HG03060 (cell line): Measurements from ENCODE around the gene TSPOAP1.

Experiments used
- ATAC-seq: cut with Tn5 transposase; IDR thresholded peaks from one replicate; pipeline ENCODE4 v1.9.1; 2021; ENCODE audit warnings: low read depth, moderate number of reproducible peaks; ENCODE audit not compliant: unreplicated experiment

The TSPOAP1 gene

DNA sequence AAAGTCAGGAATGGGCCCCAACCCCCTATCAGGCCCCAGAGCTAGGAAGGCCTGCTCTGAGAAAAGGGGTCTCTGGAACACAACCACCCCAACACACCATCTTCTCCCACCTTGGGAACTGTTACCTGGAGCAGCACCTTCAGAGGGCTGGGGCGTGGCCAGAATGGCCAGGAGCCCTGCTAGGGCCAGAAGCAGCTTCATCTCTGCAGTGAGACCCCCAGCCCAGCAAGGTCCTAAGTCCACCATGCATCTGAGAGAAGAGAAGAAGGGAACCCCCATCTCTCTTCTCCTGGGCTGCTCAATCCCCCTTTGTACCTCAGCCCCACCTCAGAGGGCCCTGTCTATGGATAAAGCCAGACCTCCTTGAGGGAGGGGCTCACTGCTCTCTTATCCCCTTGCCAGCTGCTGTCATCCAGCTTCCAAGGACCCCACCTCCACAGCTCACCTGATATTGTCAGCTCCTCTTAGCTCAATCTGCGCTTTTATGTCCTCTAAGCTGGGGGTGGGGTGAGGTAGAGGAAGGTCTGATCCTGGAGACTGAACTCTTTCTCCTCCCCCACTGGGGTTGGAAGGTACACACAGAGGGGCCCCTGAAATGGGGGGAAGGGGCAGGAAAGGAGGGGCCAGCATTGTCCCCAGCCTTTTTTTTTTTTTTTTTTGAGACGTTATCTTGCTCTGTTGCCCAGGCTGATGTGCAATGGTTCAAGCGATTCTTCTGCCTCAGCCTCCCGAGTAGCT, 47.9 kb downstream of the TSPOAP1 start, which contains the start of gene MPO:
TSS of gene MPO (minus strand) at position 456 of the 738 bp plus-strand sequence. CDS start at position 279, 177 bp downstream.
- ATAC-seq = no peak

DNA sequence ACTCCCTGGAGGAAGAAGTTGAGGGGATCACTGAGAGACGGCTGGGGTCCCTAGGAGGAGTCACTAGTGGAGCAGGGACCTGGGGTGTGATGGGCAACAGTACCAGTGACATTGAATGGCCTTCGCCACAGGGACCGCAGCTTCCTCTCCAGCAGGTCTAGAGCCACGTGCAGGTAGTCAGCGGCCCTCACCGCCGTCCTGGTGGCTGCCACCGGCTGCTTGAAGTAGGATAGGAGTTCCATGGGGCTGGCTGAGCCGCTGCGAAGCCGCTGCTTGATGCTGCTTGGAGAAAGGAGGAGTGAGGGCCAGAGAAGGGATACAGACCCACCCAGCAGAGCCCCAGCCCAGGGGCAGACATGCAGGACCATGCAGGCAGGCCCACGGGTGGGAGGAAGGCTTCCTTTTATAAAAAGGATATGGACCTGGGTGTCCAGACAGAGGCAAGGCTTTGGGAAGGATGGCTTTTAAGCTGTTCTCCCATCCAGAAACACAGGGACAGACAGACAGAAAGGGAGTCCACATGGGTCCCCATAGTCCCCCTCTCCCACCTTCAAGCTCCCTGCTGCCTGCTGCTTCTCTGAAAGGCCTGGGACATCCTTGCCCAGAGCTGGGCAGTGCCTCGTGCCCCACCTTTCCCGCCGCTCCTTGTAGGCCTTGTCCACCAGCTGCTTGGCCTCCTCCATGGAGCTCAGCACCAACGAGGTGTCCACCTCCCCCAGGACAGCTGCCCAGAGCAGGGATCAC, 48.7 kb downstream of the TSPOAP1 start:
- no peak for ATAC-seq

DNA sequence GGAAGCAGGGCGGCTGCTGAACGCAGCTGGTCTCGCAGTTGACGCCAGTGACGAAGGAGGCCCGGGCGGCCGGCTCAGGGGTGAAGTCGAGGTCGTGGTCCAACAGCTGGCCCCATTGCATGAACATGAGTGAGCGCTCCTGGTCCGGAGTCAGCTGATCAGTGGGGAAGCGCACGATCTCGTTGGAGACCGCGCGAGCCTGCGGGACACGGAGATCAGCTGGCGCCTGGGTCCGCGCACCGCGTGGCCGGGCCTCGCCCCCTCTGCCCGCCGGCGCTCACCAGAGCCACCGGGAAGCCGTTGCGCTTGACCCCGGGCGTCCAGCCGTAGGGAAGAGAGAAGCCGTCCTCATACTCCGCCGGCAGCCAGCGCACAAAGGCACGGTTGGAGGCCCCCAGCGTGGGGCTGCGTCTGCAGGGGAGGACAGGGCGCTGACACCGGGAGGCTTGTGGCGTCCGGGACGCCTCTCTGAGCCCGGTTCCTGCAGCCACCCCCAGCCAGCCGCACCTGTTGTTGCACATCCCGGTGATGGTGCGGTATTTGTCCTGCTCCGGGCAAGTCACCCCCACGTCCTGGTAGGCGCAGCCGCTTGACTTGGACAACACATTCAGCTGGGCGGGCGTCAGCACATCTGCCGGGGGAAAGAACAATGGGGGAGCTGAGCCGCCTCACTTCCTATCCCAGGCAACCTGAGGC, 49.4 kb downstream of the TSPOAP1 start:
- ATAC-seq = no peak

DNA sequence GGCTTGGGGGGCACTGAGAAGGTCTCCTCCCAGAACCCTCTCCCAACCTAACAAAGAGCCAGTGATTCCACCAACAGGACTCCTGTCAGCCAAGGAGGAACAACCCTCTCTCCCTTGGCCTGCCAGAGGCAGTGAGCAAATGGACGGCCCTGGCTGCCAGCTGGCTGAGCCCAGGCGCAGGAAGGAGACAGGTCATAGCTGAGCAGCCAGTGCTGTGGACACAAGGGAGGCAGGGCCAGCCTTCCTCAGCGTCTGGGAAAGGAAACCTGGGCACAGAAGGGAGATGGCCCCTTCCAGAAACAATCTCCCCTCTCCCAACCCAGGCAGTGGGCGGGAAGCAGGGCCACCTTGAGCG, 50.0 kb downstream of the TSPOAP1 start:
- no peak for ATAC-seq

DNA sequence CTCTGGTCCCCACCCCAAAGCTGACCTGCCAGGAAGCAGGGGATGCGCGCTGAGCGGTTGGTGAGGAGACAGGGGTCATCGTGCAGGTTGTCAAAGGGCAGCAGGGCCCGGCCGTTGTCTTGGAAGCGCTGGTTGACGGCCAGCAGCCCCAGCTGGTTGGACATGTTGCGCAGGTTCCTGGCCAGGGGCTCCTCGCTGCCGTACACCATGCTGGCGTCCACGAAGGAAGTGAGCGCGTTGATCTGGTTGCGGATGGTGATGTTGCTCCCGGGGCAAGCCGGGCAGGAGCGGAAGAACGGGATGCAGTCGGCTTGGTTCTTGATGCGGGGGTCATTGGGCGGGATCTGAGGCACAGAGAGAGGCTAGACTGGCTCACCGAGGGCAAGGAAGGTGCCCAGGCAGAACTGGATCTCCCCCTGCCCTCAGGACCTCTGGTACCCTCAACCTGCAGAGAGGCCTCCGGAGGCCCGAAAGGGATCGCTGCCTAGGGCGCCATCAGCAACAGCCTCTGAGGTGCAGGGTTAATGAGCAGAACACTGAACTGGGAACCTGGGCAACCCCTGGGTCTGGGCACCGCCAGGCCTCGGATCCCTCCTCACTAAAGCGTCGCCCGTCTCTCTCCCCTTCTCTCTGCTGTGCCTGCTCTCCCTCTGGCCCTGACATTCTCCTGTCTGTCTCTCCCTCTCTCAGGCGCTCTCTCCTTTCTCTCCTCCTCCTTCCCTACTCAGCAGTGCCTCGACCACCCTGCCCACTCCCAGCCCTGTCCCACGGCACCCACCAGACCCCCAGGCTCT, 50.6 kb downstream of the TSPOAP1 start:
- no peak for ATAC-seq

DNA sequence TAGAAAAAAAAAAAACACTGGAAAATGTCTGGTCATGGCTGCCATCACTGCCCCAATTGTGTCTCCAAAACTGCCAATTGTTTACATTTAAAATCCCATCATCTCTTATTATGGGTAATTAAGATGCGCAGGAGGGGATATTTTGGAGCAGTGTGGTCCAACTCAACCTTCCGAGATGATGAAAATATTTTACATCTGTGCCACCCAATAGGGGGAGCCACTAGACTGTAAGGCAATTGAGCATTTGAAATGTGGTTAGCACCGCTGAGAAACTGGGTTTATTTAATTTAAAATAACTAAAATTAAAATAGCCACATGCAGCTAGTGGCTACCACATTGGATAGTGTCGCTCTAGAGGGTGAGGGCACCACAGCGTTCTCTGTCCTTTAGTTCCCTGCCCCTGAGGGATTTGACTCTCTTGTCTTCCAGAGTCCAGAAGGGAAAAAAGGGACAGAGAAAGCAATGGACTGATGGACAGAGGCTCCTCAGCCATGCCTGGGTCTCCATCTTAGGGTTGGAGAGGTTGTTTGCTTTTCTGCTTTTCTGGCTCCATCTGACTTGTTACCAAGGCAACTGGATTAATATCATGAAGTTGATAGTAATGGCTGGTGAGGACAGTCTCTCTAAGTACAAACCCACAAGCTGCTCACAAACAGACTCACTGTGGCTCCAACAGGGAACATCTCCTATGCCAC, 51.3 kb downstream of the TSPOAP1 start:
- no peak for ATAC-seq

DNA sequence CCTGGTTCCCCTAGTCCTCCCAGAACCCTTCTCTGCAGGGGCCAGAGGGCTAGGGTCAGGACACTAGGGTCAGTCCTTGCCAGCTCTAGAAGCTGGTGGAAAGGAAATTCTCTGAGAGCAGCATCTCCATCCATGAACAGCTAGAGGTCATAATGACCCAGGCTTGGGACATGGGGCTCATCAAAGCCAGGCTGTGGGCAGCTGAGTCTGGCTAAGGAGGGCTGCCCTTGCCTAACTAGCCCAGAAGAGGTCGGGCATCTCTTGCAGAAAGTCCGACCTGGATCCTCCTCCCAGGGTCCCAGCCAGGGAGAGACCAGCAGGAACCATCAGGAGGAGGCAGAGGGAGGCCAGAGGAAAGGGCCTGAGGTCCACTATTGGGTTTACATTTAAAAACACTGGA, 52.2 kb downstream of the TSPOAP1 start:
- no peak for ATAC-seq

DNA sequence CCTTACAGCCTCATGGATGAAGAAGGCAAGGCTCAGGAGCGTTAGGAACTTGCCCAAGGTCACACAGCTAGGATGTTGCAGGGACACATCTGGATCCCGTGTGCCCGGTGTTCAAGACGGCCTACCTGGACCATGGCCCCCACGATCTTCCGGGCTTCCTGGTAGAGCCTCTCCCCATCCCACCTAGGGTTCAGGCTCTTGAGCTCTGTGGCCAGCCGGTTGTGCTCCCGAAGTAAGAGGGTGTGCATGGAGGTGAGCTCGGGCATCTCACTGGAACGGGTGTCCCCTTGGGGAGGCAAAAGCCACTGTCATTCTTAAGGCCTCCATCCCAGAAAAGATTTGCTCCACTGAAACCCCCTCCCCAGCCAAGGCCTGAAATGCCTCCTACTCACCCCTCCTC, 53.2 kb downstream of the TSPOAP1 start:
- no peak for ATAC-seq

DNA sequence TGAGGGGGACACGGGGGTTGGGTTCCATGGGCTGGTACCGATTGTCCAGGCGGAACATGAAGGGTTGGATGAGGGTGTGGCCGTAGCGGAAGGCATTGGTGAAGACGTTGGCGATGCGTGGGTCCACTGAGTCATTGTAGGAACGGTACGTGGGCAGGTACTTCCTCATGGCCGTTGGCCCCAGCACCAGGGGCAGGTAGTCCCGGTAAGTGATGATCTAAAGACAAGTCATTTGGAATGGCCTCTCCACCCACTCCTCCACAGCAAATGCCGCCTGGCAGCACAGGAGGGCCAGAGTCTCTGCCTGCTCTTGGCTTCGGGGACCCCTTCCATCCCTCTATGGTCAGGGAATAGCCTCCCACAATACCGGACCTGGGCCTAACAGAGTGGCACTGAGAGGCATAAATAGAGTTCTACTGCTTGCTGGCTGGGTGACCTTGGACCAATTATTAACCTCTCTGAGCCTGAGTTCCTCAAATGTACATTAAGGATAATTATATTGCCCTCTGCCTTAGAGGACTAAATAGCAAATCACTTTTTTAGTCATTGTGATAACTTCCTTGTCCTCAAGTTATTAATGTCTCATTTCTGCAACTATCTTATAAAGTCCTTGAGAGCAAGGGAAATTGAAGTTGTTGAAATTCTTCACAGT, 55.0 kb downstream of the TSPOAP1 start:
- ATAC-seq = no peak

DNA sequence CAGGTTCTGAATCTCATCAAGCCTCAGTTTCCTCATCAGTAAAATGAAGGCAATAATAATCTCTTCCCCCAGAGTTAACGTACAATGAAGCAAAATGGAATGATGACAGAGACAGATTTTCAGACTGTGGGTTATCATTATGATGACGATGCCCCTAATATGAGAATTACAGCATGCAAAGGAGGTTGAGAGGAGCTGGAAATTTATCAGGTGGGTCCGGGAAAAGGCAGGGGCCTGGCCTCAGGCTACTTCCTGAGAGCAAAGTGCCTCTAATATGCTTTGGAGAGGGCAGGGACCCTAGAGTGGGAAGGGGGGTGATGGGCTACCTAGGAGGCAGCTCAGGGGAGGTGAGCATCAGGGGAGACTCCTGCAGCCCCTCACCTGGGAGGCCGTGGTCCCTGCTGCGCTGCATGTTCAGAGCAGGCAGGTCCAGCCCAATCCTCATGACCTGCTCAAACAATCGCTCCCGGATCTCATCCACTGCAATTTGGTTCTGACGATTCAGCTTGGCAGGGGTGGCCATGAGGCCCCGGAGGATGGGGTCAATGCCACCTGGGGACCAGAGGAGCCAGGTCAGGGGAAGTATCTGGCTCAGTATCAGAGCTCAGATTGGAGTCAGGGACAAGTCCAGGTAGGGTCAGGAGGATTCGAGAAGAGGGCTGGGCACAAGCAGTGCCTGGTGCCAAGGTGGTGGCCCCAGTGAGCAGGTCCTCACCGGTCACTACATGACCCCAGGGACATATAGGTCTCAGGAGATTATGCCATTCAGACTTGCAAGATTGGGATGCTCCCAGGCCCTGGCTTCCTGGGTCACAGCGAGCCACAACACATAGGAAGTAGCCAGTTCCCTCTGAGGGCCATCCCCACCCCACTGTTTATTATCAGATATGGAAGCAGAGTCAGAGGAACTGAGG, 56.0 kb downstream of the TSPOAP1 start:
- no peak for ATAC-seq

DNA sequence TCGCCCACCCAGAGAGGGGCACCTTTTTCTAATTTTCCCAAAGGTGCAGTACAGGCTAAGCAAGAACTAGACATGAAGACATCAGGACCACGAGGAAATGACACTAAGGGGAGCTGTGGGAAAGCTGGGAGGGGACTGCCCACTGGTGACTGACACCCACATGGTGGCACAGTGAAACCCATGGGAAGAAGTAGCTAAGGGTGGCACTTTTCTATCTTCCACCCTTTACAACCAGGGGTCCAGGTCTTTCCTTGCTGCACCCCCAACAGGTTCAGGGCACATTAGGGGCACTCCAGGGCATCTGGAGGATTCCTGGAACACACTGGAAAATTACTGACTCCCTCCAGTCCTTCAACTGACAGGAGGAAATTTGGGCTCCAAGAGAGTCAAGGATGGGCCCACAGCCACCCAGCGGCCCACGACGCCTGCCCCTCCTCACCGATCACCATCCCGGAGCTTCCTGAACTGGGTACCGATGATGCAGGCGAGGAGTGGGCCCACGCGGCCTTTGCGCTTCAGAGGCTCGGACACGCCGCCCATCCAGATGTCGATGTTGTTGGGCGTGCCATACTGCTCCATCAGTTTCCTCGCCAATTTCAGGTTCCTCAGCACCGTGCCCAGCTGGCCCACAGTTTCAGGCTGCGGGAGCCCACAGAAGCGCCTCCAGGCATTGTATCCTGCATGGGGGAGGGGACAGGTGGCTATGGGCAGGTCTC, 57.2 kb downstream of the TSPOAP1 start:
- no peak for ATAC-seq

DNA sequence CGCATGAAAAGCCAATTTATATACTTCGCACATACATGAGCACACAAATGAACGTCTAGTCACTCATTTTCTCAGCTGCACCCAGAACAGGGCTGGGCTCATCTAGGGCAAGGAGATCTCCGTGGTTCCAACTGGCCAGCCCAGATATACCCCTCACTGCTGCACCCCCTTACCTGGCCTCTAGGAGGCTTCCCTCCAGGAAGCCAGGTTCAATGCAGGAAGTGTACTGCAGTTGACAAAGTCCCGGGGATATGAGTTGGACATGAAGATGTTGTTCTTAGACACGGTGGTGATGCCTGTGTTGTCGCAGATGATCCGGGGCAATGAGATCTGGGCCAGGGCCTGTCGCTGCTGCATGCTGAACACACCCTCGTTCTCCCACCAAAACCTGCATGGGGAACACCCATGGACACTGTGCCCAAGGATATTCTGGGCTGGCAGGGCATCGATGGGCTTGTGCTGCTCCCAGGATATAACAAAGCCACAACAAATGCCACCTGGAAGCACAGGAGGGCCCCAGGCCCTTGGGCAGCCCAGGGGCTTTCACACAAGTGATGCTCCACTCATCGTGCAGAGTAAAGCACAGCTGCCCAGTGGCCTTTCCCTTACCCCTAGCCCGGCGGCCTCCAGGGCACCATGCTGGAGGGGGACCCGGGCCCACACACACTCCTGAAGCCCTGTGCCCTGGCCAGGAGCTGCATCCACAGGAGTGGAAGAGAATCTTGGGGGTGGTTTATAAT, 57.9 kb downstream of the TSPOAP1 start:
- ATAC-seq = no peak

DNA sequence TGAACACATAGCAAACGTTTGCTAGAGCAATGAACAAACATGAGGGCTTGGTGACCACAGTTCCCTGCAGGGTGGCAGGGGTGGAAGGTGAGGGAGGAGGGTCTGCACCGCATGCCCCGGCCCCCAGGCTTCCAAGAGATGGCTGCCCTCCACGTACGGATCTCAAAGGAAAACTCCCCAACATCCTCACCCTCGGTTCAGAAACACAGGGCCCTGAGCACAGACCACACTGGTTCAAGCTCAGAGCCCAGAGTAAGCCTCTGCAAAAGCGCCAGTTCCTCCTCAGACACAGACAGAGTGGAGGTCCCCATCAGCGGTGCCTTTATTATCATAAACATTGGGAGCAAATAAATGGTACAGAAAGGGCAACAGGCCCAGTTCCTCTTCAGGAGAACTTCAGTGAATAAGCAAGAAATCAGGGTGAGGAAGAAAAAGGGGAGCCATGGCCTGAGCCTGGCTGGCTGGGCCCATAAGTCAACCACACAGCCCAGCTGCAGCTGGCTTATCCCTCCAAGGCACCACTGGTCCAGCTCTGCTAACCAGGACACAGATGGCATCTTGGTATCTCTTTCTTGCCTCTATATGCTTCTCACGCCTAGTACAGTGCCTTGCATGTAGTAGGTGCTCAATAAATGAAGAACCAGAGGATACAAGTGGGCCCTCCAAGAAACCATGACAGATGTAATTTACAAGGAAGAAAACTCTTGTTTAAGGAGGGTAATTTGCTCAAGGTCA, 58.9 kb downstream of the TSPOAP1 start:
- ATAC-seq = no peak

DNA sequence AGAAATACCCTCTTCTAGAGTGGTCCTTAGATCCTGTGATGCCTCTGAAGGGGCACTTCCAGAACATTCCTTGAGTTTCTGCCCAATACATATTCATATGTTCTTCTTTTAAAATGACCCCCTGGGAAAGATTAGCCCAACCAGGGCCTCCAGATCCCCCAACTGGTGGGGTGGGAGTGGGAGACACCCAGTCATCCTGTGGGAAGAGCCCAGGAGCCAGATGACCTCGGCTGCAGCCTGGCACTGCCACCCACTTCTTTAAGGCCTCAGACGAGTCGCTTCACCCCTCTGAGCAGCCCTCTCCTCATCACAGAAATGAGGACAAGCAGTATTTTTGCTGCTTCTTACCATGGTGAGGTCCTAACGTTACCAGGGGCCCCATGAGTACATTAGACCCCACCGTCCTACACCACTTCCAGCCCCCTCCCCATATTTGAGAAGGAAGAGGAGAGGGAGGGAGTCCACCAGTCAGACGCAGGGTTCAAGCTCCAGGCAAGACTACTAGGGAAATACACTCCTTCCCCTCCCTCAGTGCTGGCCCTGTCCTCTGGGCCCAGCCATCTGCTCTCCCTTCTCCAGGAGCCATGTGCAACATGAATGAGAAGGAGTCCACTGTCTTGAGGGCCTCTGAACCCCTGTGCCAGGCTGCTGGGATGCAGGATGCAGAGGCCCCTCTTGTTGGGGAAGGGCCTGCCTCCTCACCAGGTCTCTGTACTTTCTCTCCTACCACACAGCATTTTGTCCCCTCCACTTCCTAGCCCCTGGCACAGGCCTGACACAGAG, 59.6 kb downstream of the TSPOAP1 start:
- ATAC-seq = no peak

DNA sequence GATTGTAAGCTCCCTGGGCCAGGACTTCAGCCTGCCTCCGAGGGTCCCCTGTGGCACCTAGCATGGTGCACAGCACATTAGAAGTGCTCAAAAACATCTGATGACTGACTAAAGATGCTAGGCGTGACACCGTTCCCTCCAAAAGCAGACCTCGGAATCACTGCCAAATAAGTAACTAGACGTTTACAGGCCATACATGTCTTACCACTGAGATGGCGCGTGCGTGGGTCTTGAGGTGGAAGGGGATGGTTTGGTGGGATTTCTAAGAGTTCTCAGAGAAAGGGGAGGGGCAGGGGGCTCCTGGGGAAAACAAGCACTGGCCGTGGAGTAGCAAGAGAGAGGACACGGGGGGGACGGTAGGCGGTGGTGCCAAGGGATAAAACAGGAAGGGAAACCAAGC, 60.3 kb downstream of the TSPOAP1 start:
- no peak for ATAC-seq
